Endothelial cell of umbilical vein (primary cell): ENCODE data around the gene PLD2. TPM values are rescaled to one million over a fixed set of nuclear protein-coding genes. Genes with fewer than 3 reads are reported as not detected.

ENCODE experiments used
- BruUV-seq: library from RNA; stranded (reverse); fragments of 400-500 nt; replicated peaks from 2 replicates; lab custom pipeline; 2021; lab: Mats Ljungman, UMichigan
- CTCF ChIA-PET: fragments of 300-600, 350-600 bp; sonication (Branson Sonifier 250); formaldehyde crosslinking; loops from one replicate; lab custom pipeline; 2021; ENCODE audit warnings: antibody characterized with exemption, inconsistent platforms; lab: Charles Lee
- POLR2A ChIA-PET: fragments of 300-600, 350-600 bp; sonication (Branson Sonifier 250); formaldehyde crosslinking; loops from one replicate; lab custom pipeline; 2021; ENCODE audit warnings: antibody characterized with exemption, inconsistent platforms; lab: Charles Lee
- DNase-seq: peaks from one replicate; pipeline ENCODE4 v3.0.0-alpha.2; 2011; ENCODE audit warnings: low read depth, low spot score
- FAIRE-seq: peaks from 2 replicates; lab custom pipeline; 2011; peaks lifted over from hg19 to GRCh38; lab: Jason Lieb, UNC
- H2AFZ ChIP-seq: 2 replicates; pipeline ENCODE4 v1.6.0; 2012; ENCODE audit warnings: low read depth, low read length, control low read depth, inconsistent platforms
- H3K27ac ChIP-seq: 2 replicates; pipeline ENCODE4 v1.5.1; 2011; ENCODE audit warnings: low read depth, mild to moderate bottlenecking, control low read depth, low read length, moderate library complexity; ENCODE audit not compliant: insufficient read depth
- H3K27me3 ChIP-seq, 2 experiments: 2 replicates each; pipeline versions ENCODE4 v1.6.0 to v1.6.1; 2011; ENCODE audit warnings: low read length in 2 of 2, mixed read lengths in 1 of 2; ENCODE audit not compliant: control insufficient read depth in 2 of 2, insufficient read depth in 2 of 2
- H3K36me3 ChIP-seq, 2 experiments: 2 replicates in 1 of 2; 3 replicates in 1 of 2; pipeline ENCODE4 v1.5.1; 2011; ENCODE audit warnings: low read length in 2 of 2, mild to moderate bottlenecking in 1 of 2, moderate library complexity in 1 of 2; ENCODE audit not compliant: control insufficient read depth in 2 of 2, insufficient read depth in 2 of 2; ENCODE audit errors: extremely low read depth in 1 of 2
- H3K4me1 ChIP-seq: 3 replicates; pipeline ENCODE4 v1.5.1; 2011; ENCODE audit warnings: mild to moderate bottlenecking, low read length; ENCODE audit not compliant: control insufficient read depth, insufficient read depth; ENCODE audit errors: extremely low read depth
- H3K4me2 ChIP-seq: 2 replicates; pipeline ENCODE4 v1.6.1; 2011; ENCODE audit warnings: low read length, control low read depth, mixed read lengths; ENCODE audit not compliant: insufficient read depth
- H3K4me3 ChIP-seq, 3 experiments: fragments of 200-600 bp in 1 of 3; sonication (generic), shearing (Covaris generic) in 1 of 3; replicated peaks in 1 of 3; 2 replicates each; pipeline ENCODE4 v1.5.1; 2011 to 2016; ENCODE audit warnings: control low read depth in 3 of 3, low read length in 3 of 3, mild to moderate bottlenecking in 2 of 3, inconsistent platforms in 1 of 3, low read depth in 1 of 3, moderate library complexity in 1 of 3; ENCODE audit not compliant: insufficient read depth in 1 of 3
- H3K79me2 ChIP-seq: 2 replicates; pipeline ENCODE4 v1.6.0; 2012; ENCODE audit warnings: low read length, inconsistent platforms; ENCODE audit not compliant: control insufficient read depth, insufficient read depth
- H3K9ac ChIP-seq: replicated peaks from 2 replicates; pipeline ENCODE3; 2011; ENCODE audit warnings: low read length, control low read depth; ENCODE audit not compliant: insufficient read depth; ENCODE audit errors: extremely low read depth
- H3K9me1 ChIP-seq: replicated peaks from 3 replicates; pipeline ENCODE4 v1.6.0; 2011; ENCODE audit warnings: mild to moderate bottlenecking, low read length; ENCODE audit not compliant: control insufficient read depth, insufficient read depth; ENCODE audit errors: extremely low read depth
- H3K9me3 ChIP-seq: replicated peaks from 2 replicates; pipeline ENCODE4 v1.5.1; 2012; ENCODE audit warnings: low read length, inconsistent platforms; ENCODE audit not compliant: control insufficient read depth, insufficient read depth
- H4K20me1 ChIP-seq: replicated peaks from 2 replicates; pipeline ENCODE3; 2011; ENCODE audit warnings: mild to moderate bottlenecking, low read length; ENCODE audit not compliant: control insufficient read depth, insufficient read depth; ENCODE audit errors: extremely low read depth
- CTCF ChIP-seq, 2 donors: IDR thresholded peaks; 1 replicate in 1 of 2; 2 replicates in 1 of 2; pipeline ENCODE4 v1.5.1; 2011; ENCODE audit warnings: low read length in 2 of 2, mild to moderate bottlenecking in 2 of 2, moderate library complexity in 2 of 2, control low read depth in 1 of 2, inconsistent platforms in 1 of 2, low read depth in 1 of 2; ENCODE audit not compliant: insufficient read depth in 1 of 2; ENCODE audit errors: extremely low read depth in 1 of 2
- EZH2 ChIP-seq: IDR thresholded peaks from 2 replicates; pipeline ENCODE4 v1.6.1; 2012; ENCODE audit warnings: borderline replicate concordance, low read depth, mild to moderate bottlenecking, moderate library complexity, low read length, inconsistent platforms; ENCODE audit not compliant: severe bottlenecking
- FOS ChIP-seq: IDR thresholded peaks from 2 replicates; pipeline ENCODE4 v1.6.1; 2011; ENCODE audit warnings: mild to moderate bottlenecking, low read length, moderate library complexity, borderline replicate concordance; ENCODE audit not compliant: insufficient read depth
- GATA2 ChIP-seq: IDR thresholded peaks from 2 replicates; pipeline ENCODE4 v1.7.0; 2011; ENCODE audit warnings: low read depth, mild to moderate bottlenecking, moderate library complexity, mixed read lengths, low read length; ENCODE audit not compliant: insufficient read length, insufficient read depth
- JUN ChIP-seq: IDR thresholded peaks from 2 replicates; pipeline ENCODE4 v1.6.1; 2011; ENCODE audit warnings: borderline replicate concordance, low read depth; ENCODE audit not compliant: insufficient read length, insufficient read depth
- MAX ChIP-seq: IDR thresholded peaks from 2 replicates; pipeline ENCODE4 v1.6.1; 2011; ENCODE audit not compliant: insufficient read depth, insufficient read length
- MYC ChIP-seq: IDR thresholded peaks from one replicate; pipeline ENCODE4 v1.6.1; 2011; ENCODE audit warnings: mild to moderate bottlenecking, low read depth, low read length
- POLR2A ChIP-seq: IDR thresholded peaks from 2 replicates; pipeline ENCODE4 v1.6.1; 2012; ENCODE audit warnings: low read depth, mild to moderate bottlenecking, control low read depth, low read length
- POLR2AphosphoS5 ChIP-seq: IDR thresholded peaks from 2 replicates; pipeline ENCODE4 v1.6.1; 2012; ENCODE audit warnings: low read depth, mild to moderate bottlenecking, control low read depth, low read length, moderate library complexity; ENCODE audit not compliant: insufficient read depth
- dilution Hi-C: fragments of 300-500 bp; cut with MboI; formaldehyde crosslinking; loops from one replicate; pipeline ENCODE4 v1.15.0; 2019; ENCODE audit warnings: low sequenced_read_pairs; ENCODE audit not compliant: extremely low pct_ligation_motif_present
- intact Hi-C: fragments of 100-400 bp; cut with micrococcal nuclease; formaldehyde crosslinking; loops from one replicate; pipeline ENCODE4 v1.10.0; 2022
- polyA plus RNA-seq, 4 experiments: library from polyadenylated mRNA; depleted of rRNA in 3 of 4; stranded (reverse) in 3 of 4; unstranded in 1 of 4; fragments of >200 nt; gene quantifications; 2 replicates each; pipeline versions ENCODE4 v1.2.1 to v1.2.3, GENCODE V29; 2011 to 2012; ENCODE audit warnings: missing spikeins in 1 of 4
- total RNA-seq: library from RNA; stranded (reverse); gene quantifications from 2 replicates; pipeline ENCODE4 v1.2.3, GENCODE V29; 2021

PLD2 gene
- total and polyA plus RNA-seq, 2 donors (not counting 3 experiments of a cell fraction or from before 2014, with no cell fraction given) = 52.3 to 54.7 TPM

- no peaks in the 10 kb centered on the region for H3K79me2 ChIP-seq
- H3K4me3 ChIP-seq = no peak overlapping the region
- no peaks in the 10 kb centered on the region for H3K36me3 ChIP-seq
- BruUV-seq = no TSS peak
- POLR2A ChIA-PET = no interaction called here
- H3K9me1 ChIP-seq = no peaks in the 10 kb centered on the region
- no peaks in the 10 kb centered on the region for H3K9me3 ChIP-seq
- CTCF ChIA-PET = no interaction called here
- DNase-seq (no peak), FAIRE-seq (no peak)
- H3K27ac ChIP-seq = no peak overlapping the region
- no peak overlapping the region for H3K9ac ChIP-seq
- no peaks in the 10 kb centered on the region for H4K20me1 ChIP-seq
- intact Hi-C loops (no loop called here), dilution Hi-C loops (no loop called here)
- no peak overlapping the region for H3K4me2 ChIP-seq
- H3K27me3 ChIP-seq = peaks cover 7 to 9% of the 10 kb centered on the region in 2 experiments
- H2AFZ ChIP-seq = no peak overlapping the region
- TF ChIP-seq GATA2 (no peak), JUN (no peak), MYC (no peak), POLR2A (no peak), POLR2AphosphoS5 (no peak), FOS (no peak), CTCF (IDR thresholded peaks at IDR 0.05; ENCODE audit: extremely low read depth in 1 of 2, insufficient read depth in 1 of 2, low read depth in 1 of 2, low read length in 2 of 2) (no peak), EZH2 (no peak), MAX (no peak)
- H3K4me1 ChIP-seq = no peaks in the 10 kb centered on the region
Measured at GRCh38 chr17:4759776-4760236, 47.1 kb upstream of the PLD2 start.
